ENCODE results near the gene SOWAHC. TPM values are rescaled to one million over a fixed set of nuclear protein-coding genes. Genes with fewer than 3 reads are reported as not detected.

The SOWAHC gene
- total and polyA plus RNA-seq, 2 of the 13 experiments (the other 11 are each of a cell fraction or from before 2014, with no cell fraction given), result 21.2 to 22.5 TPM

DNA sequence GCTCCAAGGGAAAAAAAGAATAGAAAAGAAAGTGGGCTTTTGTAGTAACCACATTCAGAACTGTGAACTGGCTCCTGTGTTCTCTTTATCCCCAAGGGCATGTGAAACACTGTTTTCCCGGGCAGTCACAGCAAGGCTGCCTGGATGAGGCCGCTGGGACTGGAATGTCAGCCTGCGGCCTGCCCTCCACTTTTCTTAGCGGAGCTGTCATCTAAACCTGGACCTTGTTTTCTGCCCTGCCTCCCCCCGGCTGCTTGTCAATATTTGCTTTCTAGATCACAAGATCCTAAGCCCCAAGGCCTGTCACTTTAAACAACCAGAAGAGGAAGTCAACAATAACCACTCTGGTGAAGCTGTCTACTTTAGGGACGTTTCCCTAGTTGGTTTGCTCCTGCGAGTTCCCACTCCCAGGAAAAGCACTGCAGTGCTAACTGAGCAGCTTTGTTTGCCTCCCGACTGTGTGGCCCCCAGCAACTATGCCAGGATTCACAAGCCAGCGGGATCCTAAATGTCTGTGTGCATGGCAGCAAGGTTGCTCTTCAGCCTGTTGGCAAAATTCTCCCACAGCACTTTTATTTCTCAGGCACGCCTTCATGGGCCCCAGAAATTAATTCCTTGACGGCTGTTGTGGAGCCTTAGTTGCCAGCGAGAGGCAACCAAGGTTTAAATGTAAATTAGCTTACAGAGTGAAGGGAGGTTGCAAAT is 30.6 kb downstream of the SOWAHC start (continued):
- TF ChIP-seq CHD2 (IDR thresholded peaks at IDR 0.05; ENCODE audit: low read depth, low read length) (peak; percentile 59; the same call in 1 of the 2 replicates), ZNF792 (CRISPR knock-in tag; IDR thresholded peaks at IDR 0.05) (peak; percentile 99), ZNF34 (CRISPR knock-in tag; IDR thresholded peaks at IDR 0.05; ENCODE audit: borderline replicate concordance) (0 out of 2 replicates have a peak, but pooled peaks have one; percentile 67), HDAC6 (IDR thresholded peaks at IDR 0.05; ENCODE audit: low read depth, low read length) (no peak), MXD4 (CRISPR knock-in tag; IDR thresholded peaks at IDR 0.05) (peak; percentile 78), PHF21A (CRISPR knock-in tag; IDR thresholded peaks at IDR 0.05) (peak; percentile 99), GATAD2A (CRISPR knock-in tag; IDR thresholded peaks at IDR 0.05) (peak; percentile 99), ZBTB40 (IDR thresholded peaks at IDR 0.05) (no peak), ZBTB40 (CRISPR knock-in tag; IDR thresholded peaks at IDR 0.05) (peak; percentile 95), CENPT (CRISPR knock-in tag; IDR thresholded peaks at IDR 0.05; ENCODE audit: low read depth) (no peak), IRX3 (CRISPR knock-in tag; IDR thresholded peaks at IDR 0.05; ENCODE audit: borderline replicate concordance, low read depth) (no peak), FIP1L1 (IDR thresholded peaks at IDR 0.05; ENCODE audit: borderline replicate concordance, insufficient read depth, low read depth, low read length) (0 out of 2 replicates have a peak, but pooled peaks have one; percentile 86), ATF5 (CRISPR knock-in tag; IDR thresholded peaks at IDR 0.05; ENCODE audit: low read depth) (no peak; the same call in 1 of the 2 replicates), WIZ (CRISPR knock-in tag; IDR thresholded peaks at IDR 0.05) (no peak; the same call in 1 of the 2 replicates)
- TF ChIP-seq, protein P1, sequence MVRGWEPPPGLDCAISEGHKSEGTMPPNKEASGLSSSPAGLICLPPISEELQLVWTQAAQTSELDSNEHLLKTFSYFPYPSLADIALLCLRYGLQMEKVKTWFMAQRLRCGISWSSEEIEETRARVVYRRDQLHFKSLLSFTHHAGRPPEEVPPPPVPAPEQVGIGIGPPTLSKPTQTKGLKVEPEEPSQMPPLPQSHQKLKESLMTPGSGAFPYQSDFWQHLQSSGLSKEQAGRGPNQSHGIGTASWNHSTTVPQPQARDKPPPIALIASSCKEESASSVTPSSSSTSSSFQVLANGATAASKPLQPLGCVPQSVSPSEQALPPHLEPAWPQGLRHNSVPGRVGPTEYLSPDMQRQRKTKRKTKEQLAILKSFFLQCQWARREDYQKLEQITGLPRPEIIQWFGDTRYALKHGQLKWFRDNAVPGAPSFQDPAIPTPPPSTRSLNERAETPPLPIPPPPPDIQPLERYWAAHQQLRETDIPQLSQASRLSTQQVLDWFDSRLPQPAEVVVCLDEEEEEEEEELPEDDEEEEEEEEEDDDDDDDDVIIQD (CRISPR knock-in tag; IDR thresholded peaks at IDR 0.05; ENCODE audit: low read depth), result peak; percentile 93
- TF ChIP-seq, protein P2, sequence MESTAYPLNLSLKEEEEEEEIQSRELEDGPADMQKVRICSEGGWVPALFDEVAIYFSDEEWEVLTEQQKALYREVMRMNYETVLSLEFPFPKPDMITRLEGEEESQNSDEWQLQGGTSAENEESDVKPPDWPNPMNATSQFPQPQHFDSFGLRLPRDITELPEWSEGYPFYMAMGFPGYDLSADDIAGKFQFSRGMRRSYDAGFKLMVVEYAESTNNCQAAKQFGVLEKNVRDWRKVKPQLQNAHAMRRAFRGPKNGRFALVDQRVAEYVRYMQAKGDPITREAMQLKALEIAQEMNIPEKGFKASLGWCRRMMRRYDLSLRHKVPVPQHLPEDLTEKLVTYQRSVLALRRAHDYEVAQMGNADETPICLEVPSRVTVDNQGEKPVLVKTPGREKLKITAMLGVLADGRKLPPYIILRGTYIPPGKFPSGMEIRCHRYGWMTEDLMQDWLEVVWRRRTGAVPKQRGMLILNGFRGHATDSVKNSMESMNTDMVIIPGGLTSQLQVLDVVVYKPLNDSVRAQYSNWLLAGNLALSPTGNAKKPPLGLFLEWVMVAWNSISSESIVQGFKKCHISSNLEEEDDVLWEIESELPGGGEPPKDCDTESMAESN (CRISPR knock-in tag; conservative IDR thresholded peaks at IDR 0.05), result peak; percentile 95
